OCI-LY1 (cell line): ENCODE results near the gene PAQR3.
A peak's percentile ranks its signal among the peaks of the same experiment; 100 is the strongest.

Experiments
- H2AFZ ChIP-seq: fragments of 200-600 bp; sonication (generic), shearing (Covaris generic); 2 replicates; pipeline ENCODE4 v1.6.0; 2014; ENCODE audit warnings: antibody characterized with exemption, mild to moderate bottlenecking, low read length
- H3F3A ChIP-seq: fragments of 200-600 bp; sonication (generic), shearing (Covaris generic); 2 replicates; pipeline ENCODE4 v1.6.0; 2014; ENCODE audit warnings: mild to moderate bottlenecking, antibody characterized with exemption, low read length, moderate library complexity; ENCODE audit not compliant: insufficient read depth
- H3K27ac ChIP-seq: fragments of 200-600 bp; sonication (generic); 2 replicates; pipeline ENCODE4 v1.5.1; 2014; ENCODE audit warnings: low read length, mixed run types, mild to moderate bottlenecking, low read depth; ENCODE audit not compliant: poor library complexity, severe bottlenecking
- H3K27me3 ChIP-seq: fragments of 200-600 bp; sonication (generic); 2 replicates; pipeline ENCODE4 v1.6.0; 2014; ENCODE audit warnings: antibody characterized with exemption, mild to moderate bottlenecking, low read length, moderate library complexity; ENCODE audit not compliant: insufficient read depth
- H3K36me3 ChIP-seq: fragments of 200-600 bp; sonication (generic); 2 replicates; pipeline ENCODE4 v1.6.1; 2014; ENCODE audit warnings: mild to moderate bottlenecking, antibody characterized with exemption, low read length, moderate library complexity, mixed read lengths; ENCODE audit not compliant: insufficient read depth
- H3K4me1 ChIP-seq: fragments of 200-600 bp; sonication (generic); 2 replicates; pipeline ENCODE4 v1.5.1; 2014; ENCODE audit warnings: mild to moderate bottlenecking, low read length, moderate library complexity; ENCODE audit not compliant: insufficient read depth, severe bottlenecking
- H3K4me2 ChIP-seq: fragments of 200-600 bp; sonication (generic), shearing (Covaris generic); 2 replicates; pipeline ENCODE4 v1.6.1; 2014; ENCODE audit warnings: low read length
- H3K4me3 ChIP-seq: fragments of 200-600 bp; sonication (generic); 2 replicates; pipeline ENCODE4 v1.5.1; 2014; ENCODE audit warnings: low read length, low read depth, mild to moderate bottlenecking, mixed read lengths; ENCODE audit not compliant: poor library complexity, severe bottlenecking
- H3K79me2 ChIP-seq: fragments of 200-600 bp; shearing (Covaris generic); 2 replicates; pipeline ENCODE4 v1.6.1; 2016; ENCODE audit warnings: mixed run types, low read length, mixed read lengths; ENCODE audit not compliant: insufficient read depth
- H3K9ac ChIP-seq: fragments of 200-600 bp; sonication (generic), shearing (Covaris generic); 2 replicates; pipeline ENCODE4 v1.6.1; 2014; ENCODE audit warnings: mild to moderate bottlenecking, low read length, mixed read lengths
- H3K9me2 ChIP-seq: fragments of 200-600 bp; sonication (generic), shearing (Covaris generic); 2 replicates; pipeline ENCODE4 v1.6.1; 2014; ENCODE audit warnings: low read depth, mild to moderate bottlenecking, low read length, mixed read lengths
- H3K9me3 ChIP-seq: fragments of 200-600 bp; shearing (Covaris generic); 2 replicates; pipeline ENCODE4 v1.6.1; 2014; ENCODE audit warnings: low read length, mixed read lengths
- H4K20me1 ChIP-seq: fragments of 200-600 bp; sonication (generic), shearing (Covaris generic); 2 replicates; pipeline ENCODE4 v1.6.0; 2016; ENCODE audit warnings: mild to moderate bottlenecking, low read length; ENCODE audit not compliant: insufficient read depth
- EZH2 ChIP-seq: fragments of 200-600 bp; sonication (generic), shearing (Covaris generic); IDR thresholded peaks from 2 replicates; pipeline ENCODE4 v1.8.0; 2017; ENCODE audit warnings: borderline replicate concordance, mixed run types, mild to moderate bottlenecking, antibody characterized with exemption, low read length, moderate library complexity, mixed read lengths
- TF ChIP-seq, protein P1 (sequence below): fragments of 200-600 bp; sonication (generic), shearing (Covaris generic); IDR thresholded peaks from 2 replicates; pipeline ENCODE4 v1.5.1; 2017; ENCODE audit warnings: mild to moderate bottlenecking, antibody characterized with exemption, low read length, moderate library complexity, mixed read lengths

PAQR3 gene

GRCh38 chr4:78953769-78954666 lies 14.8 kb upstream of the PAQR3 start:
- no peaks in the 10 kb centered on the region for H3K79me2 ChIP-seq
- no peak overlapping the region for H2AFZ ChIP-seq
- no peak overlapping the region for H3K4me2 ChIP-seq
- H3K9ac ChIP-seq: no peak overlapping the region
- no peaks in the 10 kb centered on the region for H3K27me3 ChIP-seq
- no peaks in the 10 kb centered on the region for H4K20me1 ChIP-seq
- no peaks in the 10 kb centered on the region for H3K9me3 ChIP-seq
- no peak for TF ChIP-seq EZH2
- TF ChIP-seq, protein P1, sequence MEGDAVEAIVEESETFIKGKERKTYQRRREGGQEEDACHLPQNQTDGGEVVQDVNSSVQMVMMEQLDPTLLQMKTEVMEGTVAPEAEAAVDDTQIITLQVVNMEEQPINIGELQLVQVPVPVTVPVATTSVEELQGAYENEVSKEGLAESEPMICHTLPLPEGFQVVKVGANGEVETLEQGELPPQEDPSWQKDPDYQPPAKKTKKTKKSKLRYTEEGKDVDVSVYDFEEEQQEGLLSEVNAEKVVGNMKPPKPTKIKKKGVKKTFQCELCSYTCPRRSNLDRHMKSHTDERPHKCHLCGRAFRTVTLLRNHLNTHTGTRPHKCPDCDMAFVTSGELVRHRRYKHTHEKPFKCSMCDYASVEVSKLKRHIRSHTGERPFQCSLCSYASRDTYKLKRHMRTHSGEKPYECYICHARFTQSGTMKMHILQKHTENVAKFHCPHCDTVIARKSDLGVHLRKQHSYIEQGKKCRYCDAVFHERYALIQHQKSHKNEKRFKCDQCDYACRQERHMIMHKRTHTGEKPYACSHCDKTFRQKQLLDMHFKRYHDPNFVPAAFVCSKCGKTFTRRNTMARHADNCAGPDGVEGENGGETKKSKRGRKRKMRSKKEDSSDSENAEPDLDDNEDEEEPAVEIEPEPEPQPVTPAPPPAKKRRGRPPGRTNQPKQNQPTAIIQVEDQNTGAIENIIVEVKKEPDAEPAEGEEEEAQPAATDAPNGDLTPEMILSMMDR: peak; percentile 59
- no peaks in the 10 kb centered on the region for H3K36me3 ChIP-seq
- no peak overlapping the region for H3K4me3 ChIP-seq
- H3K9me2 ChIP-seq: no peaks in the 10 kb centered on the region
- H3K27ac ChIP-seq: no peak overlapping the region
- H3F3A ChIP-seq: no peaks in the 10 kb centered on the region; the same call in 1 of the 2 replicates
- H3K4me1 ChIP-seq: no peaks in the 10 kb centered on the region

- no peak overlapping the region for H3K9ac ChIP-seq
- H3K27ac ChIP-seq: no peak overlapping the region
- H3K79me2 ChIP-seq: no peaks in the 10 kb centered on the region
- H3K4me3 ChIP-seq: no peak overlapping the region
- H2AFZ ChIP-seq: no peak overlapping the region
- H3K4me1 ChIP-seq: no peaks in the 10 kb centered on the region
- no peak overlapping the region for H3K4me2 ChIP-seq
- TF ChIP-seq, protein P1: no peak
- no peak for TF ChIP-seq EZH2
- no peaks in the 10 kb centered on the region for H3K27me3 ChIP-seq
- H4K20me1 ChIP-seq: no peaks in the 10 kb centered on the region
- H3F3A ChIP-seq: no peaks in the 10 kb centered on the region; the same call in 1 of the 2 replicates
- H3K9me2 ChIP-seq: no peaks in the 10 kb centered on the region
- H3K9me3 ChIP-seq: no peaks in the 10 kb centered on the region
- no peaks in the 10 kb centered on the region for H3K36me3 ChIP-seq
Measured at GRCh38 chr4:78953231-78953630, 14.0 kb upstream of the PAQR3 start.

- H3K4me3 ChIP-seq: no peak overlapping the region
- H2AFZ ChIP-seq: no peak overlapping the region
- no peak for TF ChIP-seq EZH2
- TF ChIP-seq, protein P1: peak; percentile 72
- no peaks in the 10 kb centered on the region for H3K36me3 ChIP-seq
- H3K4me1 ChIP-seq: no peaks in the 10 kb centered on the region
- no peak overlapping the region for H3K9ac ChIP-seq
- H3K27me3 ChIP-seq: no peaks in the 10 kb centered on the region
- no peaks in the 10 kb centered on the region for H4K20me1 ChIP-seq
- H3K27ac ChIP-seq: no peak overlapping the region
- H3K4me2 ChIP-seq: no peak overlapping the region
- no peaks in the 10 kb centered on the region for H3K9me2 ChIP-seq
- no peaks in the 10 kb centered on the region for H3K9me3 ChIP-seq
- H3F3A ChIP-seq: no peaks in the 10 kb centered on the region; the same call in 1 of the 2 replicates
- H3K79me2 ChIP-seq: no peaks in the 10 kb centered on the region
Measured at GRCh38 chr4:78951862-78952472, 12.7 kb upstream of the PAQR3 start.
